ENCODE data around the gene CDS2. TPM values are rescaled to one million over a fixed set of nuclear protein-coding genes. Genes with fewer than 3 reads are reported as not detected.
"Not testable (repeated sequence)": the region's sequence is repeated elsewhere in the genome, so short reads cannot be mapped to it uniquely, and the experiment has no call there.

Gene CDS2
- 14.4 and 23.4 TPM in 2 replicates for total RNA-seq (2014; rRNA removed; shearing (Covaris generic))
- 20.8 and 28.3 TPM in 2 replicates for polyA plus RNA-seq (2015; cell fraction: cytosol; rRNA removed)
- 20.4 and 24.5 TPM in 2 replicates for polyA plus RNA-seq (2015; cell fraction: nucleus; rRNA removed)

GRCh38 chr20:5126512-5127203, at the start of gene CDS2:
CDS2 (plus strand) TSS chr20:5127008; CDS start chr20:5127093, 85 bp downstream.
- peak; percentile 97 for DNase-seq (ENCODE audit: low read depth)

- no peak for DNase-seq (ENCODE audit: low read depth)
Observed at GRCh38 chr20:5077761-5078387, 48.9 kb upstream of the CDS2 start.

DNA sequence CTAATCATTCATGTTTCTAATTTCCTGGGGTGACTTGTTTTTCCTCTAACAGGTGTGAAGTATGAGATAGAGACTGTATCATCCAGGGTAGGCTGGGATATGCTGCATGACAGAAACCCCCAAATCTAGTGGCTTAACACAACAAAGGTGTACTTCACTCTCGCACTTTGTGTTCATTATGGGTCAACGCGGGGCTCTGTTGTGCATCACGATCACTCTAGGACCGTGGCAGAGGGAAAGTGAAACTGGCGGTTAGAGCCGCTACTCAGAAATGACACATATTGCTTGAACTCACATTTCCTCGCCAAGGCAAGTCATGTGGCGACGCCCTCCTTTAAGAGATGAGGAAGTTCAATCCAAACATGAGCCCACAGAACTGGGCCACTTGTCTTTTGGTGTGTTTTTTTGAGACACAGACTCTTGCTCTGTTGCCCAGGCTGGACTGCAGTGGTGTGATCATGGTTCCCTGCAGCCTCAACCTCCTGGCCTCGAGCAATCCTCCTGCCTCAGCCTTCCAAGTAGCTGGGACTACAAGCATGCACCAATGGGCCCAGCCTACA, 48.3 kb upstream of the CDS2 start:
- peak; percentile 76 for DNase-seq (ENCODE audit: low read depth)

- DNase-seq (ENCODE audit: low read depth) = peak; percentile 33
Observed at GRCh38 chr20:5080384-5080877, 46.4 kb upstream of the CDS2 start.

DNA sequence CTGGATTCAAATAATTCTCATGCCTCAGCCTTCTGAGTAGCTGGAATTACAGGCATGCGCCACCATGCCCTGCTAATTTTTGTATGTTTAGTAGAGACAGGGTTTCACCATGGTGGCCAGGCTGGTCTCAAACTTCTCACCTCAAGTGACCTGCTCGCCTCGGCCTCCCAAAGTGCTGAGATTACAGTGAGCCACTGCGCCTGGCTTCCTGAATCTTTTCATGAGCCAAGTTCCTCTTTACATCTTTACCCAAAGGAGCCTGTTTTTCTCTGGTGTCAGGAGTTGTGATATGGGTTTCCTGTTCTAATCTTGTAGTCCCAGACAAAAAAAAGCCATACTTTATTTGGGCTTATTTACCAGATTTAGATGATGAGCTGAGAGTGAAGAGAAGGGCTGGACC, 41.4 kb upstream of the CDS2 start:
- no peak for DNase-seq (ENCODE audit: low read depth)

GRCh38 chr20:5088688-5089087, 38.1 kb upstream of the CDS2 start:
- DNase-seq (ENCODE audit: low read depth) = no peak

DNA sequence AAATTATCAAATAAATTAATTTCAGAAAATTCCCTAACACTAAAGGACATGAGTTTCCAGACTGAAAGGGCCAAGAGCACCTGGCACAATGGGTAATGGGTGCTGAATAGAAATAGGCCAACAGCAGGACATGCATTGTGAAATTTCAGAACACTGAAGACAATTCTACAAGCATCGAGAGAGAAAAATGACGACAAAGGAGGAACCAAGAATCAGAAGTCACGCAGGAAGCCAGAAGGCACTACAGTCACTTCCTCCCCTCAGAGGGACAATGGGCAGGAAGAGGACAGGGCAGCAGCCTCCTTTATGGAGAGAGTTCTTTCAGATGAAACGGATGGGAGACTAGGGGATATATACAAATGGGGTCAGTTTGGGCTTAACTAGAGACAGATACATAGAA, 36.6 kb upstream of the CDS2 start:
- no peak for DNase-seq (ENCODE audit: low read depth)

DNA sequence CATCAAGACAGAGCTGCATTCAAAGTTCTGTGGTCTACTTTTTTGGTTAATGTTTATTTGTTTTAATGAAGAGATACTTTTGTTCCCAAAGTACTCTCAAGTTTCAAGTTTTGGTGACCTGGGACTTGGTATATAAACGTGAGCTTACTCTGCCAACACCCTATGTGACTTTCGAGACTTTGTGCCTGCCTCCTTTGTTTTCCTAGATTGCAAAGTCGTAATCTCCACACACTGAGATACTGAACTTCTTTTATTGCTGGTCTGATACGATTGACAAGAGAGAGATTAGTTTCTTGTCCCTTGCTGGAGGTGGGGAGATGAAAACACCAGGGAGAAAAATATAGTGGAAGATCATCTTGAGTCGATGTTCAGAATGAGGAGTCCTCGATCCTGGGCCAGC, 34.9 kb upstream of the CDS2 start:
- no peak for DNase-seq (ENCODE audit: low read depth)

GRCh38 chr20:5092765-5093339, 34.0 kb upstream of the CDS2 start:
- DNase-seq (ENCODE audit: low read depth) = no peak

GRCh38 chr20:5095454-5095853, 31.4 kb upstream of the CDS2 start:
- no peak for DNase-seq (ENCODE audit: low read depth)

DNA sequence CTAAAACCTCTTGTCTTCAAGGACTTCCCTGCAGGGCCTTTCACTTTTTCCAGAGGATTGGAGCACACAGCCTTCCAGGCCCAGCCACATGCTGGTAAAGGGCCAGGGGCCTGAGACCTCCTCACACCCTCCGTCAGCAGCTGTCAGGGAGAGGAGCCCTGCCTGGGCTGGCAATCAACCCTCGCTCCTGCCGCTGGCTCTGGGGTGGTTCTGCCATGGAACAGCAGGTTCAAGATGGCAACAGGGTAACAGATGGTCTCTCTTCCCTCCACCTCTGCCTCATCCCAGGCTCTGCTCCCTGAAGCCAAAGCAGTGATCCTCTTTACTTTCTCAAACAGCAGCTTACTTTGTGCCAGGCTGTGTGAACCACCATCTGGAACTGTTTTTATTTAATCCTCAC, 30.9 kb upstream of the CDS2 start:
- no peak for DNase-seq (ENCODE audit: low read depth)

DNA sequence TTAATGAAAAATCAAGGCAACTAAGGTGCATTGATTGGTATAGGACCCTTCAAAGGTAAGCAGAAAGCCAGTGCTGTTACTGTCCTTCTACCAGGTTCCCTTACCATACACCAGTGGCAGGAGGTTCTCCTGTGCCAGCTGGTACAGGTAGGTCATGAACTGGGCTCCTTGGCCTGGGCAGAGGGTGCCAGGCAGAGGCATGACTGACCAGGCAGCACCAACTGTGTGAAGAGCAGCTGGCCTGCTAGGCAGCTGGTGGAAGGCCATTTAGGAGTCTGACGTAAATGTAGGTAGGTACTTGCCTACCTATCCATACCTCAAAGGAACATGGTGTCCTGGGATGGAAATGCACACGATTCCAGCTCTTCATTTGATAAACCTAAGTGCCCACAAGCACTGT, 30.3 kb upstream of the CDS2 start:
- no peak for DNase-seq (ENCODE audit: low read depth)

DNA sequence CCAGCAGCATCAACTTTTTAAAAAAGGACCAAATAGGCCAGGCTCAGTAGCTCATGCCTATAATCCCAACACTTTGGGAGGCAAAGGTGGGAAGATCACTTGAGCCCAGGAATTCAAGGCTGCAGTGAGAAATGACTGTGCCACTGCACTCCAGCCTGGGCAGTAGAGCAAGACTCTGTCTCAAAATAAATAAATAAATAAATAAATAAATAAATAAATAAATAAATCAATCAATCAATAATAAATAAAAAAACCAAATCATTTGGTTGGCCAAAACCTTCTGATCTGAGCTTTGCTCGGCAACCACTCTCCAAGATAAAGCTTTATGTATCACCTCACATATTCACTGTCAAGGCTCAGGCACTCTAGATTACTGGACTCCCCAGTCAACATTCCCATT, 27.8 kb upstream of the CDS2 start:
- not testable (repeated sequence) for DNase-seq (ENCODE audit: low read depth)

- not testable (repeated sequence) for DNase-seq (ENCODE audit: low read depth)
Observed at GRCh38 chr20:5099909-5100308, 26.9 kb upstream of the CDS2 start.

DNA sequence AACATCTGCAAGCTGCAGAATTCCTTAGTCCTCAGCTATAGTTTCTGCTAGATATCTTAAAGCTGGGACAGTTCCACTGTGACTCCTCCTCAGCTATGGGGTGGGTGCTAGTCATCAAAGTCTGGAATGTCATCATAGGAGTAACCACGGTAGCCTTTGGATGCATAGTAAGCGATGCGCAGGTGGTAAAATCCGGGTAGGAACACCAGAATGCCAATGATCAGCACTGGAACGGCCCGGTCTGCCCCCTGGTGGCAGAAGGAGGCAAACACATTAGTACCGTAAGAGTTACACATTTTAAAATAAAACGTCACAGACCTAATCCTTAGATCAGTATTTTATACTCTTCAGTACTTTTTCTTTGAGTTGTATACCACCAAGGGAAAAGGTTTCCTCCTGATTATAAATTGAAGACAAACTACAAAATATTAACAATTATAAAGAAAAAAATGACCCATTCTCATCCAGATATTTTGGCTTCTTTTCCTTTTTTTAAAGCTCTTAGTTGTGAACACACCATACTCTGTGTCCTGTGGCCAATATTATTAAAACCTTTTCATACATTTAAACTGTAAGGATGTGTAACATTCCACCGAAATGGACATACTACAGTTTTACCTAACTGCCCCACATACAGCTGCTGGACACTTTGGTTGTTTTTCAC, 26.0 kb upstream of the CDS2 start:
- peak; percentile 57 for DNase-seq (ENCODE audit: low read depth)

- DNase-seq (ENCODE audit: low read depth) = no peak
Observed at GRCh38 chr20:5104479-5104878, 22.3 kb upstream of the CDS2 start.

- no peak for DNase-seq (ENCODE audit: low read depth)
Observed at GRCh38 chr20:5109276-5109675, 17.5 kb upstream of the CDS2 start.

GRCh38 chr20:5113615-5113986, 13.2 kb upstream of the CDS2 start:
- DNase-seq (ENCODE audit: low read depth) = no peak

DNA sequence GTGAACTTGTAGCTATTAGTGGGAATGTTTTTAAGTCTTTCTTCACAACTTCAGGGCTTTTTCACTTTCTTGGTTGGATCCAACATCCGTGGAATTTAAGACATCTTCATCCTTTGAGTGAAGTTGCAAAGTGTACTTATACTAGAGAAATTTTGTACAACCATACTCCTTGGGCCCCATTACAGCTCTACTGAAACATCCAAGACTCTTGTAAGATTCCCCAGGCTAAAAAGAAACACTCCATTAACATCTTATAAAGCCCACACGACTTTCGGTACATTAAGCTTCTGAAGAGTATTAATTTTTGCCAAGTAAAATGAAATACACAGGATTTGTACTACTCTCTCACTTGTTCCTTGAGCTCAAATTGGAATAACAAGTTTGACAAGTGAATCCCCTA, 12.4 kb upstream of the CDS2 start:
- DNase-seq (ENCODE audit: low read depth) = no peak

DNA sequence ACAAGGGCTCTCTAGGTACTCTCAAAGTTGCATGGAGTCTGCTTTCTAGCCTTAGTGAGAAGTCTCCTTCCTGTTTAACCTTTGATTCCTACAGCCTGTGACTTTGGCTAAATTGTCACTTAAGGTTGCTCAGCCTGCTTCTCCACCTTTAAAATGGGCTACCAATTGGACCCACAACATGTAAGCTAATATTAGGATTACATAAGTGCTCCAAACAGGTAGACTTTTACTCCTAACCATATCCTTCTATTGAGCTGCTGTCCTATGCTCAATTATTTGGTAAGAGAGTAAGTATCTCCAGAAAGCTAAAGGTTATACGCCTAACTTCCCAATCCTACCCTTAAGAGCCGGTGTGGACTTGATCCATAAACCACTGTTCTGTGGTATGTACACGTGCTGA, 9.9 kb upstream of the CDS2 start:
- no peak for DNase-seq (ENCODE audit: low read depth)
